DOHH2 (cell line): ENCODE data around the gene PGBD2.

Experiments
- H3F3A ChIP-seq: fragments of 200-600 bp; sonication (generic), shearing (Covaris generic); 2 replicates; pipeline ENCODE4 v1.6.0; 2016; ENCODE audit warnings: antibody characterized with exemption, mild to moderate bottlenecking; ENCODE audit not compliant: control insufficient read depth, insufficient read depth
- H3K27ac ChIP-seq: fragments of 200-600 bp; sonication (generic); 2 replicates; pipeline ENCODE4 v1.5.1; 2014; ENCODE audit warnings: low read depth, mild to moderate bottlenecking, low read length, moderate library complexity
- H3K27me3 ChIP-seq: fragments of 200-600 bp; sonication (generic); 2 replicates; pipeline ENCODE4 v1.6.1; 2014; ENCODE audit warnings: mild to moderate bottlenecking, low read length, mixed read lengths; ENCODE audit not compliant: control insufficient read depth
- H3K36me3 ChIP-seq: fragments of 200-600 bp; sonication (generic); 2 replicates; pipeline ENCODE4 v1.6.1; 2014; ENCODE audit warnings: mild to moderate bottlenecking, low read length, moderate library complexity, mixed read lengths; ENCODE audit not compliant: control insufficient read depth
- H3K4me1 ChIP-seq: fragments of 200-600 bp; sonication (generic); 2 replicates; pipeline ENCODE4 v1.6.1; 2014; ENCODE audit warnings: mild to moderate bottlenecking, low read length, mixed read lengths; ENCODE audit not compliant: control insufficient read depth
- H3K4me2 ChIP-seq: fragments of 200-600 bp; sonication (generic); 2 replicates; pipeline ENCODE4 v1.6.0; 2014; ENCODE audit warnings: mild to moderate bottlenecking, low read length, moderate library complexity
- H3K4me3 ChIP-seq: fragments of 200-600 bp; sonication (generic); 2 replicates; pipeline ENCODE4 v1.5.1; 2014; ENCODE audit warnings: mild to moderate bottlenecking, low read length, mixed read lengths
- H3K79me2 ChIP-seq: fragments of 200-600 bp; sonication (generic); 2 replicates; pipeline ENCODE4 v1.6.1; 2014; ENCODE audit warnings: mild to moderate bottlenecking, low read length, mixed read lengths; ENCODE audit not compliant: control insufficient read depth
- H3K9me2 ChIP-seq: fragments of 200-600 bp; sonication (generic); replicated peaks from 2 replicates; pipeline ENCODE4 v1.6.1; 2014; ENCODE audit warnings: mild to moderate bottlenecking, low read length, mixed read lengths; ENCODE audit not compliant: control insufficient read depth
- H3K9me3 ChIP-seq: fragments of 200-600 bp; sonication (generic); 2 replicates; pipeline ENCODE4 v1.6.1; 2014; ENCODE audit warnings: antibody characterized with exemption, low read length, mixed read lengths; ENCODE audit not compliant: control insufficient read depth, insufficient read depth
- H4K20me1 ChIP-seq: fragments of 200-600 bp; sonication (generic); 2 replicates; pipeline ENCODE4 v1.6.0; 2014; ENCODE audit warnings: low read depth, mild to moderate bottlenecking, antibody characterized with exemption, low read length, moderate library complexity; ENCODE audit not compliant: control insufficient read depth, insufficient read depth
- CTCF ChIP-seq: fragments of 200-600 bp; sonication (generic); IDR thresholded peaks from one replicate; pipeline ENCODE4 v1.5.1; 2014; ENCODE audit warnings: antibody characterized with exemption, mild to moderate bottlenecking, low read depth, low read length; ENCODE audit not compliant: poor library complexity, severe bottlenecking
- EZH2phosphoT487 ChIP-seq: fragments of 200-600 bp; sonication (generic); IDR thresholded peaks from 2 replicates; pipeline ENCODE4 v1.6.1; 2017; ENCODE audit warnings: borderline replicate concordance, mild to moderate bottlenecking, antibody characterized with exemption, low read length, moderate library complexity, mixed read lengths

PGBD2 gene

GRCh38 chr1:248858096-248858890, 47.7 kb upstream of the PGBD2 start:
- TF ChIP-seq CTCF (peak; percentile 87), EZH2phosphoT487 (no peak)
- H3K4me3 ChIP-seq = peak overlapping the region; percentile 87
- H3F3A ChIP-seq = no peaks in the 10 kb centered on the region; the same call in 1 of the 2 replicates
- H3K36me3 ChIP-seq = peaks cover 32% of the 10 kb centered on the region
- peak overlapping the region; percentile 61 for H3K27ac ChIP-seq
- no peaks in the 10 kb centered on the region for H3K9me2 ChIP-seq
- H3K9me3 ChIP-seq = no peaks in the 10 kb centered on the region
- peak overlapping the region; percentile 85 for H3K4me2 ChIP-seq
- H3K79me2 ChIP-seq = peaks cover 19% of the 10 kb centered on the region
- H3K4me1 ChIP-seq = peaks cover 44% of the 10 kb centered on the region
- no peaks in the 10 kb centered on the region for H3K27me3 ChIP-seq
- H4K20me1 ChIP-seq = no peaks in the 10 kb centered on the region

- Histone ChIP-seq H3K4me3 (peak within 1 kb of the TSS; percentile 87), H3K9me2 (no peaks in the 10 kb centered on the region)
These were observed 46.8 kb upstream of the PGBD2 start, which contains the start of gene ZNF692 for GRCh38 chr1:248858891-248859889. Gene ZNF692, minus strand, starts transcription at chr1:248859085. Its CDS starts 776 bp downstream, at chr1:248858309.

GRCh38 chr1:248860007-248860406, 46.0 kb upstream of the PGBD2 start:
- peak overlapping the region; percentile 85 for H3K4me2 ChIP-seq
- H3K27me3 ChIP-seq = no peaks in the 10 kb centered on the region
- peaks cover 52% of the 10 kb centered on the region for H3K4me1 ChIP-seq
- no peaks in the 10 kb centered on the region for H3K9me2 ChIP-seq
- H4K20me1 ChIP-seq = no peaks in the 10 kb centered on the region
- no peaks in the 10 kb centered on the region for H3K9me3 ChIP-seq
- peaks cover 19% of the 10 kb centered on the region for H3K79me2 ChIP-seq
- TF ChIP-seq EZH2phosphoT487 = no peak
- TF ChIP-seq CTCF = no peak
- H3K27ac ChIP-seq = no peak overlapping the region
- H3K36me3 ChIP-seq = peaks cover 15% of the 10 kb centered on the region
- H3K4me3 ChIP-seq = peak overlapping the region; percentile 87
- no peaks in the 10 kb centered on the region; the same call in 1 of the 2 replicates for H3F3A ChIP-seq

More at GRCh38 chr1:248858891-248859889, 46.8 kb upstream of the PGBD2 start, which contains the start of gene ZNF692:
- Histone ChIP-seq H3K27ac (peak within 1 kb of the TSS; percentile 61), H3K4me1 (peaks cover 52% of the 10 kb centered on the region), H3F3A (no peaks in the 10 kb centered on the region; the same call in 1 of the 2 replicates), H3K4me2 (peak within 1 kb of the TSS; percentile 85), H3K36me3 (peaks cover 23% of the 10 kb centered on the region), H3K27me3 (no peaks in the 10 kb centered on the region), H4K20me1 (no peaks in the 10 kb centered on the region), H3K9me3 (no peaks in the 10 kb centered on the region), H3K79me2 (peaks cover 19% of the 10 kb centered on the region)
- TF ChIP-seq EZH2phosphoT487 (no peak), CTCF (peak; percentile 3)
